Endothelial cell of umbilical vein (primary cell): ENCODE data around the gene GFPT1. TPM values are rescaled to one million over a fixed set of nuclear protein-coding genes. Genes with fewer than 3 reads are reported as not detected.

ENCODE experiments used
- BruUV-seq: library from RNA; stranded (reverse); fragments of 400-500 nt; replicated peaks from 2 replicates; lab custom pipeline; 2021; lab: Mats Ljungman, UMichigan
- CTCF ChIA-PET: fragments of 300-600, 350-600 bp; sonication (Branson Sonifier 250); formaldehyde crosslinking; loops from one replicate; lab custom pipeline; 2021; ENCODE audit warnings: antibody characterized with exemption, inconsistent platforms; lab: Charles Lee
- POLR2A ChIA-PET: fragments of 300-600, 350-600 bp; sonication (Branson Sonifier 250); formaldehyde crosslinking; loops from one replicate; lab custom pipeline; 2021; ENCODE audit warnings: antibody characterized with exemption, inconsistent platforms; lab: Charles Lee
- DNase-seq: peaks from one replicate; pipeline ENCODE4 v3.0.0-alpha.2; 2011; ENCODE audit warnings: low read depth, low spot score
- FAIRE-seq: peaks from 2 replicates; lab custom pipeline; 2011; peaks lifted over from hg19 to GRCh38; lab: Jason Lieb, UNC
- H2AFZ ChIP-seq: 2 replicates; pipeline ENCODE4 v1.6.0; 2012; ENCODE audit warnings: low read depth, low read length, control low read depth, inconsistent platforms
- H3K27ac ChIP-seq: 2 replicates; pipeline ENCODE4 v1.5.1; 2011; ENCODE audit warnings: low read depth, mild to moderate bottlenecking, control low read depth, low read length, moderate library complexity; ENCODE audit not compliant: insufficient read depth
- H3K27me3 ChIP-seq, 2 experiments: 2 replicates each; pipeline versions ENCODE4 v1.6.0 to v1.6.1; 2011; ENCODE audit warnings: low read length in 2 of 2, mixed read lengths in 1 of 2; ENCODE audit not compliant: control insufficient read depth in 2 of 2, insufficient read depth in 2 of 2
- H3K36me3 ChIP-seq, 2 experiments: 2 replicates in 1 of 2; 3 replicates in 1 of 2; pipeline ENCODE4 v1.5.1; 2011; ENCODE audit warnings: low read length in 2 of 2, mild to moderate bottlenecking in 1 of 2, moderate library complexity in 1 of 2; ENCODE audit not compliant: control insufficient read depth in 2 of 2, insufficient read depth in 2 of 2; ENCODE audit errors: extremely low read depth in 1 of 2
- H3K4me1 ChIP-seq: 3 replicates; pipeline ENCODE4 v1.5.1; 2011; ENCODE audit warnings: mild to moderate bottlenecking, low read length; ENCODE audit not compliant: control insufficient read depth, insufficient read depth; ENCODE audit errors: extremely low read depth
- H3K4me2 ChIP-seq: 2 replicates; pipeline ENCODE4 v1.6.1; 2011; ENCODE audit warnings: low read length, control low read depth, mixed read lengths; ENCODE audit not compliant: insufficient read depth
- H3K4me3 ChIP-seq, 3 experiments: fragments of 200-600 bp in 1 of 3; sonication (generic), shearing (Covaris generic) in 1 of 3; replicated peaks in 1 of 3; 2 replicates each; pipeline ENCODE4 v1.5.1; 2011 to 2016; ENCODE audit warnings: control low read depth in 3 of 3, low read length in 3 of 3, mild to moderate bottlenecking in 2 of 3, inconsistent platforms in 1 of 3, low read depth in 1 of 3, moderate library complexity in 1 of 3; ENCODE audit not compliant: insufficient read depth in 1 of 3
- H3K79me2 ChIP-seq: 2 replicates; pipeline ENCODE4 v1.6.0; 2012; ENCODE audit warnings: low read length, inconsistent platforms; ENCODE audit not compliant: control insufficient read depth, insufficient read depth
- H3K9ac ChIP-seq: replicated peaks from 2 replicates; pipeline ENCODE3; 2011; ENCODE audit warnings: low read length, control low read depth; ENCODE audit not compliant: insufficient read depth; ENCODE audit errors: extremely low read depth
- H3K9me1 ChIP-seq: replicated peaks from 3 replicates; pipeline ENCODE4 v1.6.0; 2011; ENCODE audit warnings: mild to moderate bottlenecking, low read length; ENCODE audit not compliant: control insufficient read depth, insufficient read depth; ENCODE audit errors: extremely low read depth
- H3K9me3 ChIP-seq: replicated peaks from 2 replicates; pipeline ENCODE4 v1.5.1; 2012; ENCODE audit warnings: low read length, inconsistent platforms; ENCODE audit not compliant: control insufficient read depth, insufficient read depth
- H4K20me1 ChIP-seq: replicated peaks from 2 replicates; pipeline ENCODE3; 2011; ENCODE audit warnings: mild to moderate bottlenecking, low read length; ENCODE audit not compliant: control insufficient read depth, insufficient read depth; ENCODE audit errors: extremely low read depth
- EZH2 ChIP-seq: IDR thresholded peaks from 2 replicates; pipeline ENCODE4 v1.6.1; 2012; ENCODE audit warnings: borderline replicate concordance, low read depth, mild to moderate bottlenecking, moderate library complexity, low read length, inconsistent platforms; ENCODE audit not compliant: severe bottlenecking
- FOS ChIP-seq: IDR thresholded peaks from 2 replicates; pipeline ENCODE4 v1.6.1; 2011; ENCODE audit warnings: mild to moderate bottlenecking, low read length, moderate library complexity, borderline replicate concordance; ENCODE audit not compliant: insufficient read depth
- GATA2 ChIP-seq: IDR thresholded peaks from 2 replicates; pipeline ENCODE4 v1.7.0; 2011; ENCODE audit warnings: low read depth, mild to moderate bottlenecking, moderate library complexity, mixed read lengths, low read length; ENCODE audit not compliant: insufficient read length, insufficient read depth
- MYC ChIP-seq: IDR thresholded peaks from one replicate; pipeline ENCODE4 v1.6.1; 2011; ENCODE audit warnings: mild to moderate bottlenecking, low read depth, low read length
- POLR2A ChIP-seq: IDR thresholded peaks from 2 replicates; pipeline ENCODE4 v1.6.1; 2012; ENCODE audit warnings: low read depth, mild to moderate bottlenecking, control low read depth, low read length
- POLR2AphosphoS5 ChIP-seq: IDR thresholded peaks from 2 replicates; pipeline ENCODE4 v1.6.1; 2012; ENCODE audit warnings: low read depth, mild to moderate bottlenecking, control low read depth, low read length, moderate library complexity; ENCODE audit not compliant: insufficient read depth
- dilution Hi-C: fragments of 300-500 bp; cut with MboI; formaldehyde crosslinking; loops from one replicate; pipeline ENCODE4 v1.15.0; 2019; ENCODE audit warnings: low sequenced_read_pairs; ENCODE audit not compliant: extremely low pct_ligation_motif_present
- intact Hi-C: fragments of 100-400 bp; cut with micrococcal nuclease; formaldehyde crosslinking; loops from one replicate; pipeline ENCODE4 v1.10.0; 2022
- polyA plus RNA-seq, 4 experiments: library from polyadenylated mRNA; depleted of rRNA in 3 of 4; stranded (reverse) in 3 of 4; unstranded in 1 of 4; fragments of >200 nt; gene quantifications; 2 replicates each; pipeline versions ENCODE4 v1.2.1 to v1.2.3, GENCODE V29; 2011 to 2012; ENCODE audit warnings: missing spikeins in 1 of 4
- total RNA-seq: library from RNA; stranded (reverse); gene quantifications from 2 replicates; pipeline ENCODE4 v1.2.3, GENCODE V29; 2021
- TF ChIP-seq, protein P1 (sequence below), 2 donors: IDR thresholded peaks; 1 replicate in 1 of 2; 2 replicates in 1 of 2; pipeline ENCODE4 v1.5.1; 2011; ENCODE audit warnings: low read length in 2 of 2, mild to moderate bottlenecking in 2 of 2, moderate library complexity in 2 of 2, control low read depth in 1 of 2, inconsistent platforms in 1 of 2, low read depth in 1 of 2; ENCODE audit not compliant: insufficient read depth in 1 of 2; ENCODE audit errors: extremely low read depth in 1 of 2
- TF ChIP-seq, protein P2 (sequence below): IDR thresholded peaks from 2 replicates; pipeline ENCODE4 v1.6.1; 2011; ENCODE audit not compliant: insufficient read depth, insufficient read length

GFPT1 gene
- total and polyA plus RNA-seq, 2 donors (not counting 3 experiments of a cell fraction or from before 2014, with no cell fraction given) = 8.8 to 38.7 TPM

DNA sequence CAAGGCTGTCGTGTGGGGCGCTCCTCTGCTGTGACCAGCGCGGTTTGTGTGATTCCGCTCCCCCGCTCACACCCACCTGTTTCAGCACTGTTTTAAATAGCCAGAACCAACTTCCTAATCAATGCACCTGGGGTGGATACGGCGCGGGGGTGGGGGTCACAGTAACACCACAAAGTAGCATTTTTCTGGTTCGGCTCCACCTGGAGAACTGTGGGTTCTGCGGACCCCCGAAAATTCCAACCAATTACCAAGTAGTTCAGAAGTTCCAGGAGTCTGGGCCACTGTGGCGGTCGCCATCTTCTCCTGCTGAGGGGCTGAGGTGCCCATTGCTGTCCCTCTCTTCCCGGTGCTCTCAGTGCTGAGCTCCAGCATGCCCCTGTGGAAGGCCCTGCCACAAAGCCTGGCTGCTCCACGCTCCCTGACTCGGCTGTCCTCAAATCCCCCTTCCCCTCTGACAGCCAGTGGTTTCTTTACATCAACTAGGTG lies 79.4 kb downstream of the GFPT1 start:
- Histone ChIP-seq H3K9me3 (no peaks in the 10 kb centered on the region), H3K36me3 (no peaks in the 10 kb centered on the region), H3K79me2 (no peaks in the 10 kb centered on the region), H3K27me3 (no peaks in the 10 kb centered on the region), H3K9ac (no peak overlapping the region), H3K4me3 (no peak overlapping the region), H4K20me1 (no peaks in the 10 kb centered on the region), H2AFZ (no peak overlapping the region), H3K9me1 (no peaks in the 10 kb centered on the region), H3K27ac (no peak overlapping the region), H3K4me2 (no peak overlapping the region), H3K4me1 (peaks cover 9% of the 10 kb centered on the region)
- intact Hi-C loops = loop anchor here (1.0 to 5.0 kb wide), 8 partner anchors 33 to 364 kb away; partner anchors contain the start of gene ANTXR1
- POLR2A ChIA-PET = no interaction called here
- peak; percentile 4 for FAIRE-seq
- BruUV-seq = no TSS peak
- DNase-seq = no peak
- no peak for TF ChIP-seq GATA2
- TF ChIP-seq, protein P1, sequence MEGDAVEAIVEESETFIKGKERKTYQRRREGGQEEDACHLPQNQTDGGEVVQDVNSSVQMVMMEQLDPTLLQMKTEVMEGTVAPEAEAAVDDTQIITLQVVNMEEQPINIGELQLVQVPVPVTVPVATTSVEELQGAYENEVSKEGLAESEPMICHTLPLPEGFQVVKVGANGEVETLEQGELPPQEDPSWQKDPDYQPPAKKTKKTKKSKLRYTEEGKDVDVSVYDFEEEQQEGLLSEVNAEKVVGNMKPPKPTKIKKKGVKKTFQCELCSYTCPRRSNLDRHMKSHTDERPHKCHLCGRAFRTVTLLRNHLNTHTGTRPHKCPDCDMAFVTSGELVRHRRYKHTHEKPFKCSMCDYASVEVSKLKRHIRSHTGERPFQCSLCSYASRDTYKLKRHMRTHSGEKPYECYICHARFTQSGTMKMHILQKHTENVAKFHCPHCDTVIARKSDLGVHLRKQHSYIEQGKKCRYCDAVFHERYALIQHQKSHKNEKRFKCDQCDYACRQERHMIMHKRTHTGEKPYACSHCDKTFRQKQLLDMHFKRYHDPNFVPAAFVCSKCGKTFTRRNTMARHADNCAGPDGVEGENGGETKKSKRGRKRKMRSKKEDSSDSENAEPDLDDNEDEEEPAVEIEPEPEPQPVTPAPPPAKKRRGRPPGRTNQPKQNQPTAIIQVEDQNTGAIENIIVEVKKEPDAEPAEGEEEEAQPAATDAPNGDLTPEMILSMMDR (IDR thresholded peaks at IDR 0.05; ENCODE audit: extremely low read depth in 1 of 2, insufficient read depth in 1 of 2, low read depth in 1 of 2, low read length in 2 of 2) = no peak
- TF ChIP-seq FOS = no peak
- no peak for TF ChIP-seq POLR2AphosphoS5
- no peak for TF ChIP-seq MYC
- TF ChIP-seq, protein P2, sequence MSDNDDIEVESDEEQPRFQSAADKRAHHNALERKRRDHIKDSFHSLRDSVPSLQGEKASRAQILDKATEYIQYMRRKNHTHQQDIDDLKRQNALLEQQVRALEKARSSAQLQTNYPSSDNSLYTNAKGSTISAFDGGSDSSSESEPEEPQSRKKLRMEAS = no peak
- TF ChIP-seq EZH2 = no peak
- no peak for TF ChIP-seq POLR2A
- CTCF ChIA-PET = interaction anchor here (0.6 to 4.2 kb wide), 27 partner anchors 9 to 364 kb away, joined by 3 to 38 read pairs (median 6); partner anchors contain the start of gene ANTXR1
- dilution Hi-C loops = no loop called here
